BJ (cell line): ENCODE measurements around the gene RRBP1. TPM values are rescaled to one million over a fixed set of nuclear protein-coding genes. Genes with fewer than 3 reads are reported as not detected.

Source experiments
- CTCF ChIA-PET: fragments of 350-600 bp; formaldehyde crosslinking; extraction: SDS; loops from one replicate; lab custom pipeline; 2021; ENCODE audit warnings: antibody characterized with exemption, inconsistent platforms; lab: Yijun Ruan, JAX
- POLR2A ChIA-PET: fragments of 300-600 bp; sonication (Branson Sonifier 250); formaldehyde crosslinking; extraction: SDS; loops from one replicate; lab custom pipeline; 2021; ENCODE audit warnings: antibody characterized with exemption; lab: Charles Lee
- DNase-seq: peaks from one replicate; pipeline ENCODE4 v3.0.0-alpha.2; 2011; ENCODE audit warnings: low read depth
- H3K27me3 ChIP-seq: 2 replicates; pipeline ENCODE4 v1.6.0; 2011; ENCODE audit warnings: low read length; ENCODE audit not compliant: control insufficient read depth, insufficient read depth
- H3K36me3 ChIP-seq: 2 replicates; pipeline ENCODE4 v1.5.1; 2011; ENCODE audit warnings: low read length; ENCODE audit not compliant: control insufficient read depth, insufficient read depth
- H3K4me3 ChIP-seq: 2 replicates; pipeline ENCODE4 v1.5.1; 2011; ENCODE audit warnings: low read depth, mild to moderate bottlenecking, control low read depth, low read length
- CTCF ChIP-seq: IDR thresholded peaks from 2 replicates; pipeline ENCODE4 v1.5.1; 2011; ENCODE audit warnings: low read depth, mild to moderate bottlenecking, control low read depth, inconsistent platforms, low read length, moderate library complexity; ENCODE audit not compliant: insufficient read depth
- polyA plus RNA-seq: library from polyadenylated mRNA; depleted of rRNA; stranded (reverse); fragments of >200 nt; gene quantifications from 2 replicates; pipeline ENCODE4 v1.2.3, GENCODE V29; 2011

Gene RRBP1
- polyA plus RNA-seq, 1 experiment = 98.7 TPM

- ChIA-PET POLR2A (no interaction called here), CTCF (interaction anchor here (0.7 to 3.1 kb wide), 4 partner anchors 36 to 247 kb away, joined by 3 to 10 read pairs (median 3); no protein-coding TSS in a partner anchor)
- Histone ChIP-seq H3K36me3 (peaks cover 23% of the 10 kb centered on the region), H3K4me3 (no peak overlapping the region), H3K27me3 (no peaks in the 10 kb centered on the region)
- DNase-seq = no peak
- no peak for TF ChIP-seq CTCF
Observed at GRCh38 chr20:17650301-17651128, 31.5 kb downstream of the RRBP1 start.

GRCh38 chr20:17648791-17649730 is 33.0 kb downstream of the RRBP1 start:
- POLR2A ChIA-PET = interaction anchor here (0.6 kb wide), 1 partner anchor 199 kb away, joined by 6 read pairs; no protein-coding TSS in a partner anchor
- no peak overlapping the region for H3K4me3 ChIP-seq
- no peak for DNase-seq
- CTCF ChIA-PET = interaction anchor here (0.7 to 3.1 kb wide), 9 partner anchors 11 to 251 kb away, joined by 3 to 10 read pairs (median 3); no protein-coding TSS in a partner anchor
- TF ChIP-seq CTCF = peak; percentile 41
- no peaks in the 10 kb centered on the region for H3K27me3 ChIP-seq
- peaks cover 18% of the 10 kb centered on the region for H3K36me3 ChIP-seq

GRCh38 chr20:17648315-17648646 is 33.8 kb downstream of the RRBP1 start:
- no peak for DNase-seq
- no peak overlapping the region for H3K4me3 ChIP-seq
- ChIA-PET POLR2A (no interaction called here), CTCF (interaction anchor here (0.8 to 3.1 kb wide), 7 partner anchors 8 to 290 kb away, joined by 3 to 10 read pairs (median 4); no protein-coding TSS in a partner anchor)
- H3K27me3 ChIP-seq = no peaks in the 10 kb centered on the region
- peaks cover 15% of the 10 kb centered on the region for H3K36me3 ChIP-seq
- TF ChIP-seq CTCF = no peak

GRCh38 chr20:17647391-17648314 is 34.4 kb downstream of the RRBP1 start:
- DNase-seq = no peak
- POLR2A ChIA-PET = no interaction called here

More at GRCh38 chr20:17647391-17648314, 34.4 kb downstream of the RRBP1 start:
- Histone ChIP-seq H3K4me3 (no peak overlapping the region), H3K36me3 (peaks cover 17% of the 10 kb centered on the region), H3K27me3 (no peaks in the 10 kb centered on the region)
- TF ChIP-seq CTCF = no peak
- CTCF ChIA-PET = interaction anchor here (0.8 to 3.1 kb wide), 5 partner anchors 9 to 291 kb away, joined by 3 to 10 read pairs (median 4); no protein-coding TSS in a partner anchor
